Measurements from ENCODE around the gene MED13.

- TF ChIP-seq POLR2A (IDR thresholded peaks at IDR 0.05) (no peak), CTCF (IDR thresholded peaks at IDR 0.05) (no peak)
Measured at GRCh38 chr17:62051053-62051452, 14.0 kb downstream of the MED13 start.
